B cell (primary cell): ENCODE data around the gene MXRA5. TPM values are rescaled to one million over a fixed set of nuclear protein-coding genes. Genes with fewer than 3 reads are reported as not detected.

ENCODE experiments used
- ATAC-seq: fragments of 200-7000 bp; cut with Tn5 transposase; one replicate; pipeline ENCODE4 v1.10.0; 2021; ENCODE audit warnings: low read depth, mild to moderate bottlenecking, moderate number of reproducible peaks, moderate library complexity
- CTCF ChIA-PET: fragments of 350-600 bp; sonication (Branson Sonifier 250); formaldehyde crosslinking; loops from one replicate; lab custom pipeline; 2021; ENCODE audit warnings: antibody characterized with exemption, inconsistent platforms; lab: Charles Lee
- POLR2A ChIA-PET: fragments of 350-600 bp; sonication (Branson Sonifier 250); formaldehyde crosslinking; loops from one replicate; lab custom pipeline; 2021; ENCODE audit warnings: antibody characterized with exemption; lab: Charles Lee
- DNase-seq: peaks from one replicate; pipeline ENCODE4 v3.0.0; 2013
- H2AFZ ChIP-seq: 2 replicates; pipeline ENCODE4 v1.6.1; 2012; ENCODE audit warnings: mild to moderate bottlenecking, low read depth, low read length; ENCODE audit not compliant: insufficient read depth, poor library complexity, severe bottlenecking
- H3K27ac ChIP-seq, 2 donors: 1 replicate in 1 of 2; 2 replicates in 1 of 2; pipeline ENCODE4 v1.5.1; 2012 to 2013; ENCODE audit warnings: low read length in 2 of 2, mild to moderate bottlenecking in 2 of 2, moderate library complexity in 1 of 2
- H3K27me3 ChIP-seq, 4 experiments: fragments of 200-600 bp in 1 of 4; sonication (generic) in 1 of 4; replicated peaks in 1 of 4; 1 replicate in 2 of 4; 2 replicates in 2 of 4; pipeline versions ENCODE4 v1.6.1 to v1.7.0; 2013 to 2016; ENCODE audit warnings: low read length in 3 of 4, mild to moderate bottlenecking in 2 of 4, mixed read lengths in 1 of 4, moderate library complexity in 1 of 4; ENCODE audit not compliant: insufficient read depth in 4 of 4, control insufficient read depth in 3 of 4; ENCODE audit errors: control extremely low read depth in 1 of 4
- H3K36me3 ChIP-seq, 2 experiments: replicated peaks in 1 of 2; 1 replicate in 1 of 2; 2 replicates in 1 of 2; pipeline versions ENCODE4 v1.6.1 to v1.7.1; 2013; ENCODE audit warnings: low read length in 1 of 2; ENCODE audit not compliant: insufficient read depth in 2 of 2, control insufficient read depth in 1 of 2; ENCODE audit errors: control extremely low read depth in 1 of 2, extremely low read depth in 1 of 2
- H3K4me1 ChIP-seq, 2 donors: fragments of 200-600 bp in 1 of 2; sonication (generic) in 1 of 2; 1 replicate in 1 of 2; 2 replicates in 1 of 2; pipeline versions ENCODE4 v1.5.1 to v1.6.1; 2013 to 2017; ENCODE audit warnings: low read length in 2 of 2; ENCODE audit not compliant: control insufficient read depth in 2 of 2, insufficient read depth in 2 of 2
- H3K4me2 ChIP-seq: replicated peaks from 2 replicates; pipeline ENCODE3; 2012; ENCODE audit warnings: mild to moderate bottlenecking, low read depth, low read length; ENCODE audit not compliant: poor library complexity, severe bottlenecking
- H3K4me3 ChIP-seq, 5 experiments: fragments of 200-600 bp in 1 of 5; sonication (generic) in 1 of 5; 1 replicate in 3 of 5; 2 replicates in 2 of 5; pipeline versions ENCODE4 v1.5.1 to v1.7.0; 2011 to 2016; ENCODE audit warnings: low read length in 4 of 5, mild to moderate bottlenecking in 4 of 5, low read depth in 2 of 5, control low read depth in 1 of 5, moderate library complexity in 1 of 5; ENCODE audit not compliant: insufficient read depth in 1 of 5; ENCODE audit errors: control extremely low read depth in 1 of 5, extremely low read depth in 1 of 5
- H3K79me2 ChIP-seq: fragments of 200-600 bp; sonication (generic); one replicate; pipeline ENCODE4 v1.6.0; 2016; ENCODE audit warnings: low read length; ENCODE audit not compliant: control insufficient read depth, insufficient read depth
- H3K9ac ChIP-seq: fragments of 200-600 bp; sonication (generic); 2 replicates; pipeline ENCODE4 v1.6.1; 2017; ENCODE audit warnings: mild to moderate bottlenecking, low read length, moderate library complexity
- H3K9me3 ChIP-seq, 3 donors: one replicate each; pipeline versions ENCODE4 v1.6.1 to v1.7.1; 2013; ENCODE audit warnings: low read length in 2 of 3; ENCODE audit not compliant: control insufficient read depth in 2 of 3, insufficient read depth in 1 of 3; ENCODE audit errors: control extremely low read depth in 1 of 3
- H4K20me1 ChIP-seq: 2 replicates; pipeline ENCODE4 v1.6.0; 2012; ENCODE audit warnings: mild to moderate bottlenecking, low read length; ENCODE audit not compliant: insufficient read depth, control insufficient read depth, poor library complexity, severe bottlenecking
- H3K27ac Mint-ChIP-seq: one replicate; pipeline ENCODE4 v1.8.0; 2021; ENCODE audit warnings: mixed read lengths
- H3K27me3 Mint-ChIP-seq: one replicate; pipeline ENCODE4 v1.8.0; 2021; ENCODE audit warnings: mixed read lengths
- H3K4me1 Mint-ChIP-seq: one replicate; pipeline ENCODE4 v1.8.0; 2021; ENCODE audit warnings: mixed read lengths
- H3K4me3 Mint-ChIP-seq: one replicate; pipeline ENCODE4 v1.8.0; 2021; ENCODE audit warnings: mixed read lengths
- H3K9me3 Mint-ChIP-seq: one replicate; pipeline ENCODE4 v1.8.0; 2022; ENCODE audit warnings: mixed read lengths; ENCODE audit not compliant: insufficient read depth
- EZH2 ChIP-seq: IDR thresholded peaks from 2 replicates; pipeline ENCODE4 v1.6.1; 2012; ENCODE audit warnings: borderline replicate concordance, low read depth, mild to moderate bottlenecking, moderate library complexity, low read length; ENCODE audit not compliant: insufficient read depth, poor library complexity, severe bottlenecking
- WGBS: methylation state at CpG from one replicate; pipeline ENCODE4 v1.1.5; 2013; ENCODE audit warnings: missing lambda C conversion rate; ENCODE audit not compliant: insufficient coverage; 5-methylcytosine and 5-hydroxymethylcytosine counted together
- intact Hi-C: fragments of 100-400 bp; cut with micrococcal nuclease; formaldehyde crosslinking; loops from one replicate; pipeline ENCODE4 v1.10.0; 2022
- polyA plus RNA-seq: library from polyadenylated mRNA; depleted of rRNA; stranded (reverse); fragments of >200 nt; gene quantifications from 2 replicates; pipeline ENCODE4 v1.2.3, GENCODE V29; 2012
- total RNA-seq, 2 donors: library from RNA; stranded (reverse); fragments of 120-200 nt in 1 of 2; gene quantifications; 1 replicate in 1 of 2; 2 replicates in 1 of 2; pipeline versions ENCODE4 v1.2.3 to v1.2.4, GENCODE V29; 2013 to 2022
- TF ChIP-seq, protein P1 (sequence below): fragments of 200-600 bp; IDR thresholded peaks from one replicate; pipeline ENCODE4 v1.8.0; 2022; ENCODE audit warnings: antibody characterized with exemption, mild to moderate bottlenecking

The MXRA5 gene
- total and polyA plus RNA-seq, 2 donors (not counting 1 experiment from before 2014, with no cell fraction given): not detected

DNA sequence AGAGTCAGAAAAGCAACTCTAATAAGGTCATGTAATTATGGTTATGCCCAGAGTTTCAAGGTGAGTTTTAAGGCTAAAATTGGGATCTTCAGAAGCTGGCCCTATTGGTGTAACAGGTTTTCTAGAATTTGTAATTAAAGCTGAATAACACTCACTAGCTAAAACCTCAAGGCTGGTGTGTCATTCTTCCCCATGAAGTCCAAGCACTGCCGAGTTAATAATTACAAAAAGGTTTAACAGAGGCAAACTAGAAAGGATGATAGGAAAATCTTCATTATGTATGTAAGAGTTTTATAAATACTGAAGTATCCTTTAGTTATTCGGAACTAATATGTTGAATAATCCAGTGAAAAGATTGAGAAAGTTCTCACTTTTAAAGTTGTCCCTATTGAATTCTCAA is 34.3 kb downstream of the MXRA5 start:
- no peak overlapping the region for H3K27ac ChIP-seq
- H3K9ac ChIP-seq: no peak overlapping the region
- intact Hi-C loops: no loop called here
- H3K9me3 ChIP-seq: peaks cover 0 to 3% (median 0%) of the 10 kb centered on the region in 3 donors
- ChIA-PET POLR2A (no interaction called here), CTCF (no interaction called here)
- no CpG with 5 or more reads among the region's 2 CpGs for WGBS
- H3K4me1 ChIP-seq: no peaks in the 10 kb centered on the region
- Mint-ChIP-seq H3K9me3 (no peaks in the 10 kb centered on the region), H3K27me3 (no peaks in the 10 kb centered on the region), H3K4me1 (no peaks in the 10 kb centered on the region), H3K4me3 (no peak overlapping the region), H3K27ac (no peak overlapping the region)
- TF ChIP-seq, protein P1, sequence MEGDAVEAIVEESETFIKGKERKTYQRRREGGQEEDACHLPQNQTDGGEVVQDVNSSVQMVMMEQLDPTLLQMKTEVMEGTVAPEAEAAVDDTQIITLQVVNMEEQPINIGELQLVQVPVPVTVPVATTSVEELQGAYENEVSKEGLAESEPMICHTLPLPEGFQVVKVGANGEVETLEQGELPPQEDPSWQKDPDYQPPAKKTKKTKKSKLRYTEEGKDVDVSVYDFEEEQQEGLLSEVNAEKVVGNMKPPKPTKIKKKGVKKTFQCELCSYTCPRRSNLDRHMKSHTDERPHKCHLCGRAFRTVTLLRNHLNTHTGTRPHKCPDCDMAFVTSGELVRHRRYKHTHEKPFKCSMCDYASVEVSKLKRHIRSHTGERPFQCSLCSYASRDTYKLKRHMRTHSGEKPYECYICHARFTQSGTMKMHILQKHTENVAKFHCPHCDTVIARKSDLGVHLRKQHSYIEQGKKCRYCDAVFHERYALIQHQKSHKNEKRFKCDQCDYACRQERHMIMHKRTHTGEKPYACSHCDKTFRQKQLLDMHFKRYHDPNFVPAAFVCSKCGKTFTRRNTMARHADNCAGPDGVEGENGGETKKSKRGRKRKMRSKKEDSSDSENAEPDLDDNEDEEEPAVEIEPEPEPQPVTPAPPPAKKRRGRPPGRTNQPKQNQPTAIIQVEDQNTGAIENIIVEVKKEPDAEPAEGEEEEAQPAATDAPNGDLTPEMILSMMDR: no peak
- TF ChIP-seq EZH2: no peak
- ATAC-seq: no peak
- H2AFZ ChIP-seq: no peak overlapping the region
- no peak overlapping the region for H3K4me2 ChIP-seq
- no peak for DNase-seq
- no peaks in the 10 kb centered on the region for H3K36me3 ChIP-seq
- H3K27me3 ChIP-seq: no peaks in the 10 kb centered on the region
- no peaks in the 10 kb centered on the region for H3K79me2 ChIP-seq
- no peaks in the 10 kb centered on the region for H4K20me1 ChIP-seq
- H3K4me3 ChIP-seq: no peak overlapping the region

DNA sequence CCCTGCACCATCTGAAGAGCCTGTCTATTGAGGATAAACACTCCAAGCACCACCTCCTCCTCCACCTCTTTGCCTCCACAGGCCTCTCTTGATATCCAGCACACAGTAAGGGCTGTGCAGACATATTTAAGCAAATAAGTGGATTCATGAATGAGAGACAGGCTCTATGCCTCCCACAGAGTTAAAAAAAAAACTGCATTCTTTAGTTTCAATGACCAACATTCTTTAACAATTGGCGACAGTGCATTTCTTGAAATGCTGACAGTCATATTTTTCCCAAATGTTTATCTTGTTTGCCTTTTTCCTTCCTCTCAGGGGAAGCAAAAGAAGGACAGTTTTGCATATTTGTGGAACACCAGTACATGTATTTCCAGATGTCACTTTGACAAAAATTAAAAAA is 38.6 kb downstream of the MXRA5 start:
- no peaks in the 10 kb centered on the region for H3K36me3 ChIP-seq
- Mint-ChIP-seq H3K4me1 (no peaks in the 10 kb centered on the region), H3K27me3 (no peaks in the 10 kb centered on the region), H3K4me3 (no peak overlapping the region), H3K9me3 (no peaks in the 10 kb centered on the region), H3K27ac (no peak overlapping the region)
- H3K4me1 ChIP-seq: no peaks in the 10 kb centered on the region
- H3K9ac ChIP-seq: no peak overlapping the region
- no peaks in the 10 kb centered on the region for H3K79me2 ChIP-seq
- H3K27ac ChIP-seq: no peak overlapping the region
- DNase-seq (no peak), ATAC-seq (no peak)
- ChIA-PET CTCF (no interaction called here), POLR2A (no interaction called here)
- intact Hi-C loops: no loop called here
- no peaks in the 10 kb centered on the region for H3K9me3 ChIP-seq
- H4K20me1 ChIP-seq: no peaks in the 10 kb centered on the region
- H3K4me3 ChIP-seq: no peak overlapping the region
- H3K27me3 ChIP-seq: no peaks in the 10 kb centered on the region
- no peak overlapping the region for H3K4me2 ChIP-seq
- no peak overlapping the region for H2AFZ ChIP-seq
- WGBS: no CpG with 5 or more reads among the region's 1 CpG
- TF ChIP-seq EZH2: no peak
- TF ChIP-seq, protein P1: no peak
